ENCODE measurements around the gene BROX.
"Not testable (repeated sequence)": the region's sequence is repeated elsewhere in the genome, so short reads cannot be mapped to it uniquely, and the experiment has no call there.

Gene BROX

GRCh38 chr1:222732216-222733159 lies 20.1 kb downstream of the BROX start:
- no peak for DNase-seq

GRCh38 chr1:222734740-222735139 lies 22.4 kb downstream of the BROX start:
- DNase-seq: no peak

GRCh38 chr1:222736470-222736869 lies 24.1 kb downstream of the BROX start:
- DNase-seq: no peak

DNA sequence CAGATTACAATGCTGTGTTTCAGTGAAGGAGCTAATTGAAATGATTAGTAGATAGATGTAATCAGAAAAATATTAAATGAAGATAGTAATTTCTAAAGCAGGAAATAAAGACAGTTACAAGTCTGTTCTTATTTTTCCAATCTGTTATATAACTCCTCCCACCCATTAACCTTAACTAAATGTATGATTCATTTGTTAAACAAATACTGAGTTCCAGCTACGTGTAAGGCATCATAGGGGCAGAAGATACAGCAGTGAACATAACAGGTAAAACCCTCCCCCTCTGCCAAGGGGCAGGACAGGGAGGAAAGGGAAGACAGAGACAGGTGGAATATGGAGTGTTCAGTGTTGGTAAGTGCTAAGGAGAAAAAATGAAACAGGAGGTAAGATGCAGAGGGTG lies 24.6 kb downstream of the BROX start, which contains the start of gene FAM177B:
Gene FAM177B (plus strand): TSS at position 231 of the 400 bp plus-strand sequence. CDS start 9,344 bp downstream, outside the sequence.
- DNase-seq: no peak

- no peak for DNase-seq
Measured at GRCh38 chr1:222739465-222739864, 27.1 kb downstream of the BROX start.

DNA sequence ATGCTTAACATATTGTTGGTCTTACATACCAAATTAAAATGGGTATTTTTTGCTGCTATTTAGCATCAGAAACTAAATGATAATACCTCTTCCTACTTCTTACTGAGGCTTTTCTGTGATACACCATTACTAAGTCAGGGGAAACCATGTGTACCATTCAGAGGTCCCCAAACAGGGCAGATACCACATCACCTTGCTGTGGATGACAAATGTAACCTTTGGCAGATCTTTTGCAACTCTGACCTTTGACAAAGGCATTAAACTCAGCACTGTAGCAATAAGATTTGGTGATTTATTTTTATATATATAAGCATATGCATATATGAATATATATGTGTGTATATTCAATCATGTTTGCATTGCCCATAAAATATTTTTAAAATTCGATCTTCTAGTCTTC lies 27.6 kb downstream of the BROX start:
- DNase-seq: no peak

DNA sequence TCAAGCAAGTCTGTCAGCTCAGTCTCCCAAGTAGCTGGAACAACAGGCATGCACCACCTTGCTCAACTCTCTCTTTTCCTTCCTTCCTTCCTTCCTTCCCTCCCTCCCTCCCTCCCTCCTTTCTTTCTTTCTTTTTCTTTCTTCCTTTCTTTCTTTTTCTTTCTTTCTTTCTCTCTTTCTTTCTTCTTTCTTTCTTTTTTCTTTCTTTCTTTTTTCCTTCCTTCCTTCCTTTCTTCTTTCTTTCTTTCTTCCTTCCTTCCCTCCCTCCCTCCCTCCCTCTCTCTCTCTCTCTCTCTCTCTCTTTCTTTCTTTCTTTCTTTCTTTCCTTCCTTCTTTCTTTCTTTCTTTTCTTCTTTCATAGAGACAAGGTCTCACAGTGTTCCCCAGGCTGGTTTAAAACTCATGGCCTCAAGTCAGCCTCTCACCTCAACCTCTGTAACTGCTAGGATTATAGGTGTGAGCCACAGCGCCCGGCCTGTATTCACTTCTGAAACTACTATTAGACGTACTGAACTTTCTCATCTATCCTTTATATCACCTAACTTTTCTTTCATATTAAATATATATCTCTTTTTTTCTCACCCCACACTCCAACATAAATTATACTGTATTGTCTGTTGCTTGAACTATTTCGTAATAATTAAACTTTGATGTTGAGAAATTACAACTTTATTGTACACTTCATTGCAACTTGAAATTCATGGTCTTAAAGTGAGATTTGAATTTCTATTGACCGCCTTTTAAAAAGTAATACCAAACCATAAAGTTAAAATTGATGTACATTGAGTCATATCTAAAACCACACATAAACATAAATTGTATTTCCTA lies 29.5 kb downstream of the BROX start:
- not testable (repeated sequence) for DNase-seq

- no peak for DNase-seq
Measured at GRCh38 chr1:222749927-222750326, 37.6 kb downstream of the BROX start.

- DNase-seq: no peak
Measured at GRCh38 chr1:222750651-222751050, 38.3 kb downstream of the BROX start.

DNA sequence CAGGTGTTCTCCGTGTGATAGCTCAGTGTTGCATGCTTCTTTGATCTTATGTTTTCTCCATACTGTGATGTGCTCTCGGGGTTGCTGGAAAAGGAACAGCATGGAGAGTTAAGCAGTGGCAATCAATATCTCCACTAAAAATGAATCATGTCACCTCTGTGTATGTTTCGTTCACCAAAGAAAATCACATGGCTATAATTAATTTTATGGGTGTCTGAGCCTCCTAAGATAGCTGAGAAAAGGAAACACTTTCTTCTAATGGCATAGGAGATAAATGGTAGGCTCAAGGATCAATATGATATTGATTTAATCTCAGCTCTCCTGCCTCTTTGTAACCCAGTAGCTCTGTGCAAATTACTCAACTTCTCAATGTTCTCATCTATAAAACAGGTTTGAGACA lies 38.9 kb downstream of the BROX start:
- DNase-seq: no peak

DNA sequence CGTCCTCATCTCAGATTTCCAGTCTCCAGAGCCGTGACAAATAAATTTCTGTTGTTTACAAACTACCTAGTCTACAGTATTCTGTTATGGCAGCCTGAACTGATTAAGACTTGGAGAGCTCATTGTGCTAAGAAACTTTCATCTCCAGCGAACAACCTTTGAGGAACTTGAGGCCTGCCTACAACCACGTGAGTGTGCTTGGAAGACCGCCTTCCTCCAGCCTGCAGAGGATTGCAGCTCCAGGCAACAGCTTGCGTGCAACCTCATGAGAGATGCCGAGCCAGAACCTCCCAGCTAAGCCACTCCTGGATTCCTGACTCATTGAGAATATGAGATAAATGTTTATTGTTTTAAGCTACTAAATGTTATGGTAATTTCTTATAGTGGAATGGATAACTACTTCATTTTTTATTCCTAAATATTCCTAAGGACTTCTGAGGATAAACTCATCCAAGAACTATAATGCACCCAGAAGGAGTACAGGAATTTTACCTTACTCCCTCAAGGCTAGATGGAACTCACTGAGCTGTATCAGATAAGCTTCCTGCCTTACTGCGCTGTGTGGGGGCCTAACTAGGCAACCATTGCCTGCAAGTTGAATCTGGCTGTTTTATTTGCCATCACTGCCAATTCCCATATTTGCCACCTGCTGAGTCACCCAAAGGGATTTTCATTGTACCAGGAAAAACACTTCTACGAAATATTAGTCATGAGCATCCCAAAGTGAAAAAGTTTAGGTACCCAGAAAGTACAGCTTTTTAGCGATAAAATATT lies 42.2 kb downstream of the BROX start:
- DNase-seq: no peak

DNA sequence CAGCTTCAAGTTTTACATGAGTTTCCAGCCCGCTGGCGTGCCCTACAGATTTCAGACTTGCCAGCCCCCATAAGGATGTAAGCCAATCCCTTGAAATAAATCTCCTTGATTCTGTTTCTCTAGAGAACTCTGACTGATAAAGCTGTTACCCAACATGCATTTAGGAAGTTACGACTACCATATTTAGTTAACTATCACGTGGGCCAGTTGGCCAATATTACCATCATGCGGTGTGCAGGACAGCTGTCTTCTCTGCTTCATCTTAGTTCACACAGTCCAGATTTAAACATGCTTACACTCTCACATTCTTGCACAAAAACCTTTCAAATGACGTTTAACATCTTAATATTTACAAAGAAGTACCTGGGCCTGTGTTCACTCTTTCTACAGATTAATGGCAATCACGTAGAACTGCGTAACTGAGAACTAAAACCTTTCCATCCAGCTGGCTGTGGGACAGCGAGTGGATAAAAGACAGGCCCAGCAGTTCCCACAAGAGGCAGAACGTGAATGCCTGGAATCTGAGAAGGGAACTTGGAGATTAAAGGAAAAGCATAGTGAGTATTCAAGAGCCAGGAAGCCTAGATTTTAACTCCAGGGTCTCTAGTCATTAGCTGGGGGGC lies 45.4 kb downstream of the BROX start:
- no peak for DNase-seq

- DNase-seq: no peak
Measured at GRCh38 chr1:222759451-222760035, 47.2 kb downstream of the BROX start.

DNA sequence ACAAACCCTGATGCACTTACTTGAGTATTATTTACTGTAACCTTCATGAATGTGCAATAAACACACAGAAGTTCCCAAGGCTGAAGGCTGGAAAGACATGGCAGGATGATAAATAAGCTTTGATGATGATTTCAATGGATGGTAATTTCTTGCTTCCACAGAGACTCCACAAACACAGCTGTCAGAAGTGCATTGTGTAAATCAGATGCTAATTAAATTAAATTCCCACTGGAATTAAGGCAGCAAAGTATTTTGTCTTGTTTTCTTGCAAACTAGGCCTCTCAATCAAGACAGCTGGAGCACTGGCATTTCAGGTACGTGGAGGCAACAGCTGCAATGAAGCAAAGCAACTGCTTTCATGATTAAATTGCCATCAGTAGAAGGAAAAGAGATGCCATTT lies 48.7 kb downstream of the BROX start:
- no peak for DNase-seq

DNA sequence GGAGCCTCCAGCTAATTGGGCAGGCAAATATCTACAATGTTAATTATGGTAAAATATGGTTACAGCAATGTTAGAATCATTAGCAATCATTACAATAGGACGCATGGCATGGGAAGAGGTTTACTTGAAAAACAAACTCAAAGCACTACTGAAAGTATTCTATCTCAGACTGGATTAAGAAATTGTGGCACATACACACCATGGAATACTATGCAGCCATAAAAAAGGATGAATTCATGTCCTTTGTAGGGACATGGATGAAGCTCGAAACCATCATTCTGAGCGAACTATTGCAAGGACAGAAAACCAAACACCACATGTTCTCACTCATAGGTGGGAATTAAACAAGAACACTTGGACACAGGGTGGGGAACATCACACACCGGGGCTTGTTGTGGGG lies 49.8 kb downstream of the BROX start:
- DNase-seq: not testable (repeated sequence)

- no peak for DNase-seq
Measured at GRCh38 chr1:222767152-222767571, 54.8 kb downstream of the BROX start.

DNA sequence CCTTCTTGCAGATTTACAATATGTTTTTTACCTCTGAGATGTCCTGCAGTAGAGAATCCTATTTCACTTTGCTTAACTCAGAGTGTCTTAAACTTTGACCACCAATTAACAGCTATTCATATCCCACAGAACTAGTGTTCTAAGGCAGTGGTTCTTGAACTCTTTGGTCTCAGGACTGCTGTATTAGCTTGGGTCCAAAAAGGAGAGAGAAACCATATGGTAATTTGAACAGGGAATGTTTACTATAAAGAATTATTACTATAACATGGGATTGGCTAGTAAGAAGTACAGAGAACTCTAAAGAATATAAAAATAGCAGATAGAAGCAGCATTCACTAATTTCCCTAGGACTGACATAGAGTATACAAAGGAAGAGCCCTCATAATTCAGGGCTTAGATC lies 56.2 kb downstream of the BROX start:
- DNase-seq: no peak

GRCh38 chr1:222769181-222769580 lies 56.8 kb downstream of the BROX start:
- DNase-seq: no peak

DNA sequence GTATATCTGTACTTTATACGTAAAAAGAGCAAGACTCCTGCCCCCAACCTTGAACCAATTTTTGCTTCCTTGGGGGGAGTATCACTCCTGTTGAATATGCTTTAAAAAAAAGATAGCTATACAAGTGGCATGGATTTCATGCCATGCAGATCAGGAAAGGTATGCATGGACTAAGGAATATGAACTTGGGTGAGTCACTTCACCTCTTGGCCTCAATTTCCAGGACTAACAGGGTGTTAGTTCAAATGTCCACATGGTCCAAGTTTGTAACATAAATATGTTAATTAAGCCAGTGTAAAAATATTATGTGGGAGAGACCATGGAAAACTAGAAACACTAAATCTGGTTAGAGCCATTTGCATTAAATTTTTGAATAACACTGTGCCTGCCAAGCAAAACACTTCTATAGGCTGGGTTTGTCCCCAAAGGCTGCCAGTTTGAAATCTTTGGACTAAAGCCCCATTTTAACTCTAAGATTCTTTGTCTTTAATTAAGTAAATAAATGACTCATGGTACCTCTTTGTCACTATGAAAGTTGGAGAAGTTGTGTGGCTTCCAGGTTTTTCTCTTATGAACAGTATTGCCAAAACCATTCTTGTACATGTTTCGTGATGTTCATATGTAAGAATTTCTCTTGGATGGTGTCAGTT lies 57.7 kb downstream of the BROX start:
- DNase-seq: no peak

- no peak for DNase-seq
Measured at GRCh38 chr1:222772996-222773379, 60.6 kb downstream of the BROX start.

DNA sequence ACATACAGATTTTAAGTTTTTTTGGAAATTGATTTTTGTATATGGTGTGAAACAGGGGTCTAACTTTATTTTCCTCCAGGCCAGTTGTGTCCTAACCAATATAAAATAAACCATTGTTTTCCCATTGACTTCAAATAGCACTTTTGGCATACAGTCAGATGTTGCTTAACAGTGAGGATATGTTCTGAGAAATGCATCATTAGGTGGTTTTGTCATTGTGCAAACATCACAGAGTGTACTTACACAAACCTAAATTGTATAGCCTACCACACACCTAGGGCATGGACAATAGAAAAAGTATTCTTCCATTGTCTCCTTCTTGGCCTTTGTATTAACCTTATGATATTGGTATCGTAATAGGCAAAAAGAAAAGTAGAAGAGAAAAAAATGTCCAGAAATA lies 65.1 kb downstream of the BROX start:
- DNase-seq: no peak

DNA sequence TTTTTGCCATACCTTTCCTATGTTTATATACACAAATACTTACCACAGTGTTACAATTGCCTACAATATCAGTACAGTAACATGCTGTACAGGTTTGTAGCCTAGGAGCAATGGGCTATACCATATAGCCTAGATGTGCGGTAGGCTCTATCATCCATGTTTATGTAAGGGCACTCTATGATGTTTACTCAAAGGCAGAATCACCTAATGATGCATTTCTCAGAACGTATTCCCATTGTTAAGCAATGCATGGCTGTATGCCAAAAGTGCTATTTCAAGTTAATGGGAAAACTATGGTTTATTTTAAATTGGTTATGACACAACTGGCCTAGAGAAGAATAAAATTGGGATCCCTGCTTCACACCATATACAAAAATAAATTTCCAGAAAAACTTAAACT lies 65.6 kb downstream of the BROX start:
- no peak for DNase-seq

Data from stimulated activated CD4-positive, alpha-beta T cell treated with anti-CD3 and anti-CD28 coated beads, Interleukin-4, amount 100 ng/mL, for 24 hours (primary cell).